ENCODE measurements around the gene FBXO45.

GRCh38 chr3:196563721-196564225 lies 4.7 kb upstream of the FBXO45 start:
- TF ChIP-seq CTCF (IDR thresholded peaks at IDR 0.05 in 4 of 5, conservative IDR thresholded peaks at IDR 0.05 in 1 of 5): no peak
- TF ChIP-seq POLR2A (IDR thresholded peaks at IDR 0.05): no peak

Data from gastrocnemius medialis (tissue), 4 donors.